GM12878 (cell line): Measurements from ENCODE around the gene RPL3. TPM values are rescaled to one million over a fixed set of nuclear protein-coding genes. Genes with fewer than 3 reads are reported as not detected.

ENCODE experiments used
- ATAC-seq: fragments of 200-7000 bp; cut with Tn5 transposase; 3 replicates; pipeline ENCODE4 v1.9.1; 2020; ENCODE audit warnings: mild to moderate bottlenecking, moderate library complexity
- BruUV-seq: library from RNA; stranded (reverse); fragments of 400-500 nt; replicated peaks from 2 replicates; lab custom pipeline; 2021; lab: Mats Ljungman, UMichigan
- CTCF ChIA-PET: fragments of 300-600 bp; sonication (Branson Sonifier 250); formaldehyde crosslinking; extraction: SDS; loops from one replicate; lab custom pipeline; 2021; ENCODE audit warnings: inconsistent platforms; lab: Yijun Ruan, JAX
- POLR2A ChIA-PET: fragments of 350-600 bp; formaldehyde crosslinking; extraction: SDS; loops from one replicate; lab custom pipeline; 2021; ENCODE audit warnings: inconsistent platforms; lab: Charles Lee
- RAD21 ChIA-PET: fragments of 300-600 bp; sonication (Branson Sonifier 250); formaldehyde crosslinking; loops from one replicate; lab custom pipeline; 2023; ENCODE audit warnings: antibody characterized with exemption; ENCODE audit not compliant: unreplicated experiment; lab: Charles Lee
- SMC1A ChIA-PET: fragments of 300-600 bp; sonication (Branson Sonifier 250); formaldehyde crosslinking; loops from one replicate; lab custom pipeline; 2023; ENCODE audit not compliant: unreplicated experiment, uncharacterized antibody; lab: Charles Lee
- DNase-seq: peaks from one replicate; pipeline ENCODE4 v3.0.0-alpha.2; 2011; ENCODE audit warnings: low read depth, low spot score
- FAIRE-seq: peaks from 3 replicates; lab custom pipeline; 2011; peaks lifted over from hg19 to GRCh38; lab: Jason Lieb, UNC
- H2AFZ ChIP-seq: 2 replicates; pipeline ENCODE4 v1.6.0; 2011; ENCODE audit warnings: low read depth, low read length, control low read depth; ENCODE audit not compliant: control insufficient read depth
- H3K27ac ChIP-seq: 2 replicates; pipeline ENCODE4 v1.5.1; 2011; ENCODE audit warnings: control low read depth; ENCODE audit not compliant: control insufficient read depth, insufficient read depth
- H3K27me3 ChIP-seq, 2 experiments: replicated peaks in 1 of 2; 2 replicates each; pipeline versions ENCODE4 v1.6.0 to v1.6.1; 2011; ENCODE audit warnings: low read length in 1 of 2; ENCODE audit not compliant: control insufficient read depth in 2 of 2, insufficient read depth in 2 of 2
- H3K36me3 ChIP-seq, 2 experiments: 2 replicates each; pipeline ENCODE4 v1.5.1; 2011; ENCODE audit warnings: low read length in 1 of 2; ENCODE audit not compliant: control insufficient read depth in 2 of 2, insufficient read depth in 2 of 2
- H3K4me1 ChIP-seq: 2 replicates; pipeline ENCODE4 v1.6.1; 2011; ENCODE audit warnings: mild to moderate bottlenecking, low read length, moderate library complexity, mixed read lengths; ENCODE audit not compliant: control insufficient read depth, insufficient read depth
- H3K4me2 ChIP-seq: 2 replicates; pipeline ENCODE4 v1.6.0; 2011; ENCODE audit warnings: control low read depth; ENCODE audit not compliant: control insufficient read depth, insufficient read depth
- H3K4me3 ChIP-seq: fragments of 200-600 bp; sonication (generic); 2 replicates; pipeline ENCODE4 v1.5.1; 2016
- H3K79me2 ChIP-seq: 2 replicates; pipeline ENCODE4 v1.6.0; 2011; ENCODE audit warnings: low read length; ENCODE audit not compliant: control insufficient read depth, insufficient read depth
- H3K9ac ChIP-seq: 2 replicates; pipeline ENCODE4 v1.8.0; 2011; ENCODE audit warnings: low read length, control low read depth, mixed read lengths; ENCODE audit not compliant: control insufficient read depth, insufficient read depth
- H3K9me3 ChIP-seq: replicated peaks from 3 replicates; pipeline ENCODE4 v1.5.1; 2011; ENCODE audit warnings: mild to moderate bottlenecking, low read length; ENCODE audit not compliant: control insufficient read depth, insufficient read depth
- H4K20me1 ChIP-seq: 2 replicates; pipeline ENCODE4 v1.6.0; 2011; ENCODE audit not compliant: control insufficient read depth, insufficient read depth
- ATF3 ChIP-seq: IDR thresholded peaks from 2 replicates; pipeline ENCODE4 v1.6.1; 2011; ENCODE audit warnings: low read depth, mild to moderate bottlenecking, low read length, moderate library complexity, borderline replicate concordance; ENCODE audit errors: extremely low read depth
- ELK1 ChIP-seq: IDR thresholded peaks from 2 replicates; pipeline ENCODE4 v1.6.1; 2012; ENCODE audit warnings: low read depth, low read length, improper control_type of control experiment
- FOXM1 ChIP-seq: IDR thresholded peaks from 2 replicates; pipeline ENCODE4 v1.6.1; 2012; ENCODE audit warnings: low read depth, mild to moderate bottlenecking, inconsistent platforms, low read length, moderate library complexity
- MLLT1 ChIP-seq: fragments of 450-650 bp; IDR thresholded peaks from 2 replicates; pipeline ENCODE4 v1.6.1; 2016; ENCODE audit warnings: mild to moderate bottlenecking
- YY1 ChIP-seq: IDR thresholded peaks from 2 replicates; pipeline ENCODE4 v1.6.1; 2011; ENCODE audit warnings: low read depth, mild to moderate bottlenecking, low read length
- WGBS: methylation state at CpG from one replicate; pipeline ENCODE4 v1.1.6; 2016; ENCODE audit warnings: low lambda C conversion rate; ENCODE audit not compliant: insufficient replicate concordance, insufficient coverage; ENCODE audit errors: missing lambda C conversion rate; 5-methylcytosine and 5-hydroxymethylcytosine counted together
- in situ Hi-C: fragments of 300-500 bp; cut with MboI; formaldehyde crosslinking; loops from 9 replicates; pipeline ENCODE4 v1.14.3; 2018; ENCODE audit warnings: mixed read lengths
- intact Hi-C: fragments of 100-400 bp; cut with micrococcal nuclease; formaldehyde crosslinking; loops from one replicate; pipeline ENCODE4 v1.14.2; 2022; ENCODE audit not compliant: unreplicated experiment
- polyA plus RNA-seq, 11 experiments: library from polyadenylated mRNA; depleted of rRNA in 4 of 11; unstranded in 6 of 11; stranded (reverse) in 5 of 11; fragments of >200 nt; fragmentation: Nextera tagmentation in 4 of 11; fragmentation: Illumina TruSeq in 1 of 11; extraction: Ambion mirVana in 4 of 11; extraction: Trizol in 1 of 11; gene quantifications; 1 replicate in 1 of 11; 2 replicates in 10 of 11; pipeline versions ENCODE4 v1.2.1 to v1.2.3, GENCODE V29; 2011 to 2016; ENCODE audit warnings: inconsistent platforms in 2 of 11, missing spikeins in 2 of 11, low read depth in 1 of 11
- total RNA-seq, 4 experiments: library from RNA; depleted of rRNA in 3 of 4; stranded (reverse); fragments of >200 nt in 3 of 4; fragmentation: Illumina TruSeq in 1 of 4; extraction: Trizol in 1 of 4; gene quantifications; 2 replicates each; pipeline versions ENCODE4 v1.2.1 to v1.2.3, GENCODE V29; 2013 to 2021

Gene RPL3
- total and polyA plus RNA-seq, 10 of the 15 experiments (the other 5 are each of a cell fraction or from before 2014, with no cell fraction given): 1,534 to 6,791 (median 3,992) TPM

GRCh38 chr22:39348909-39349505 is 29.6 kb upstream of the RPL3 start (continued):
- no peak for TF ChIP-seq FOXM1
- TF ChIP-seq ATF3: no peak
- TF ChIP-seq MLLT1: no peak

- Histone ChIP-seq H3K9ac (no peak overlapping the region), H3K36me3 (no peaks in the 10 kb centered on the region), H3K9me3 (no peaks in the 10 kb centered on the region), H3K4me2 (no peak overlapping the region), H3K27me3 (peaks cover 0 to 1% of the 10 kb centered on the region in 2 experiments; a peak in 3 of 4 replicates), H3K4me1 (peaks cover 7% of the 10 kb centered on the region), H4K20me1 (no peaks in the 10 kb centered on the region), H2AFZ (no peak overlapping the region), H3K27ac (no peak overlapping the region), H3K4me3 (no peak overlapping the region), H3K79me2 (no peaks in the 10 kb centered on the region)
- ChIA-PET CTCF (interaction anchor here (0.9 to 4.5 kb wide), 3 partner anchors 13 to 184 kb away, joined by 3 to 47 read pairs (median 3); no protein-coding TSS in a partner anchor), RAD21 (no interaction called here), SMC1A (no interaction called here), POLR2A (interaction anchor here (0.6 to 0.7 kb wide), 4 partner anchors 26 to 81 kb away, joined by 3 to 5 read pairs (median 4); no protein-coding TSS in a partner anchor)
- FAIRE-seq (no peak), DNase-seq (no peak), ATAC-seq (no peak)
- intact Hi-C loops: no loop called here
- no TSS peak for BruUV-seq
- WGBS: 100% methylated on average over 4 of the region's 4 CpGs
- TF ChIP-seq YY1: no peak
- no peak for TF ChIP-seq ELK1
- in situ Hi-C loops: loop anchor here (10.0 kb wide), 1 partner anchor 690 kb away; no protein-coding TSS in a partner anchor
These were observed 25.8 kb upstream of the RPL3 start for GRCh38 chr22:39345231-39345630.
